A673 (cell line): ENCODE measurements around the gene BARX2. TPM values are rescaled to one million over a fixed set of nuclear protein-coding genes. Genes with fewer than 3 reads are reported as not detected.
A peak's percentile ranks its signal among the peaks of the same experiment; 100 is the strongest.

ENCODE experiments used
- BruUV-seq: library from RNA; stranded (reverse); fragments of 400-500 nt; replicated peaks from 2 replicates; lab custom pipeline; 2021; lab: Mats Ljungman, UMichigan
- CTCF ChIA-PET: fragments of 300-600 bp; sonication (Branson Sonifier 250); formaldehyde crosslinking; loops from one replicate; lab custom pipeline; 2022; ENCODE audit warnings: antibody characterized with exemption; lab: Charles Lee
- POLR2A ChIA-PET: fragments of 300-600 bp; sonication (Branson Sonifier 250); formaldehyde crosslinking; loops from one replicate; lab custom pipeline; 2022; ENCODE audit warnings: antibody characterized with exemption; ENCODE audit not compliant: low non-redundant PET; lab: Charles Lee
- DNase-seq: peaks from one replicate; pipeline ENCODE4 v3.0.0-alpha.2; 2015; ENCODE audit warnings: low spot score
- H3K27ac ChIP-seq: fragments of 200-600 bp; sonication (generic); 2 replicates; pipeline ENCODE4 v1.5.1; 2016; ENCODE audit warnings: mixed run types, low read depth, mild to moderate bottlenecking, mixed read lengths, antibody characterized with exemption, low read length; ENCODE audit not compliant: poor library complexity, severe bottlenecking
- H3K27me3 ChIP-seq: fragments of 200-600 bp; sonication (generic); replicated peaks from 2 replicates; pipeline ENCODE4 v1.6.1; 2017; ENCODE audit warnings: mixed run types, low read depth, mild to moderate bottlenecking, mixed read lengths, antibody characterized with exemption, low read length; ENCODE audit not compliant: insufficient read depth, poor library complexity
- H3K36me3 ChIP-seq: fragments of 200-600 bp; sonication (generic); 2 replicates; pipeline ENCODE4 v1.6.1; 2016; ENCODE audit warnings: mixed run types, mild to moderate bottlenecking, mixed read lengths, antibody characterized with exemption, low read length; ENCODE audit not compliant: insufficient read depth, poor library complexity, severe bottlenecking
- H3K4me1 ChIP-seq: fragments of 200-600 bp; sonication (generic); 2 replicates; pipeline ENCODE4 v1.6.1; 2017; ENCODE audit warnings: mixed run types, mild to moderate bottlenecking, mixed read lengths, antibody characterized with exemption, low read length; ENCODE audit not compliant: insufficient read depth, poor library complexity, severe bottlenecking
- H3K4me3 ChIP-seq: fragments of 200-600 bp; sonication (generic); 2 replicates; pipeline ENCODE4 v1.5.1; 2016; ENCODE audit warnings: low read depth, mixed run types, mild to moderate bottlenecking, mixed read lengths, low read length; ENCODE audit not compliant: poor library complexity, severe bottlenecking
- H3K9me3 ChIP-seq: fragments of 200-600 bp; sonication (generic); 2 replicates; pipeline ENCODE4 v1.6.1; 2016; ENCODE audit warnings: mixed run types, low read depth, mild to moderate bottlenecking, mixed read lengths, antibody characterized with exemption, low read length; ENCODE audit not compliant: poor library complexity, severe bottlenecking
- CTCF ChIP-seq: fragments of 300-800, 200-600 bp; sonication (generic); conservative IDR thresholded peaks from 2 replicates; pipeline ENCODE4 v1.5.1; 2017; ENCODE audit warnings: low read depth, mild to moderate bottlenecking, antibody characterized with exemption, low read length, moderate library complexity, mixed read lengths
- EZH2 ChIP-seq: fragments of 200-600 bp; sonication (generic); IDR thresholded peaks from 2 replicates; pipeline ENCODE4 v1.6.1; 2017; ENCODE audit warnings: borderline replicate concordance, low read depth, mild to moderate bottlenecking, mixed read lengths, antibody characterized with exemption, low read length; ENCODE audit not compliant: poor library complexity, severe bottlenecking
- intact Hi-C: fragments of 100-400 bp; cut with micrococcal nuclease; formaldehyde crosslinking; loops from one replicate; pipeline ENCODE4 v1.10.0; 2022; ENCODE audit not compliant: unreplicated experiment
- total RNA-seq: library from RNA; stranded (reverse); gene quantifications from 2 replicates; pipeline ENCODE4 v1.2.3, GENCODE V29; 2021

The BARX2 gene
- total RNA-seq, 1 experiment from 2014 or later, result 36.4 TPM

GRCh38 chr11:129384415-129384814, 8.8 kb downstream of the BARX2 start:
- Histone ChIP-seq H3K4me1 (peaks cover 84% of the 10 kb centered on the region), H3K4me3 (no peak overlapping the region), H3K36me3 (no peaks in the 10 kb centered on the region), H3K9me3 (no peaks in the 10 kb centered on the region), H3K27ac (no peak overlapping the region), H3K27me3 (no peaks in the 10 kb centered on the region)
- TF ChIP-seq CTCF (no peak), EZH2 (no peak)
- CTCF ChIA-PET, result no interaction called here
- POLR2A ChIA-PET, result no interaction called here
- DNase-seq, result no peak
- intact Hi-C loops, result no loop called here
- no TSS peak for BruUV-seq

GRCh38 chr11:129385801-129386200, 10.2 kb downstream of the BARX2 start:
- Histone ChIP-seq H3K27ac (peak overlapping the region; percentile 12), H3K4me3 (no peak overlapping the region), H3K4me1 (peaks cover 87% of the 10 kb centered on the region), H3K9me3 (no peaks in the 10 kb centered on the region), H3K27me3 (no peaks in the 10 kb centered on the region), H3K36me3 (no peaks in the 10 kb centered on the region)
- CTCF ChIA-PET, result no interaction called here
- TF ChIP-seq CTCF (no peak), EZH2 (no peak)
- DNase-seq, result no peak
- BruUV-seq, result no TSS peak
- intact Hi-C loops, result no loop called here
- POLR2A ChIA-PET, result interaction anchor here (0.6 kb wide), 1 partner anchor 296 kb away, joined by 5 read pairs; no protein-coding TSS in a partner anchor

GRCh38 chr11:129386795-129387397, 11.2 kb downstream of the BARX2 start:
- POLR2A ChIA-PET, result no interaction called here
- Histone ChIP-seq H3K4me3 (peak overlapping the region; percentile 28), H3K36me3 (no peaks in the 10 kb centered on the region), H3K27ac (peak overlapping the region; percentile 75), H3K9me3 (no peaks in the 10 kb centered on the region), H3K27me3 (no peaks in the 10 kb centered on the region), H3K4me1 (peaks cover 87% of the 10 kb centered on the region)
- BruUV-seq, result no TSS peak
- TF ChIP-seq EZH2, result no peak
- intact Hi-C loops, result no loop called here
- CTCF ChIA-PET, result no interaction called here
- DNase-seq, result peak; percentile 95

- Histone ChIP-seq H3K27ac (peak overlapping the region; percentile 75), H3K27me3 (no peaks in the 10 kb centered on the region), H3K36me3 (no peaks in the 10 kb centered on the region), H3K4me1 (peaks cover 91% of the 10 kb centered on the region), H3K9me3 (no peaks in the 10 kb centered on the region), H3K4me3 (peak overlapping the region; percentile 28)
- no peak for DNase-seq
- intact Hi-C loops, result no loop called here
- TF ChIP-seq EZH2 (no peak), CTCF (no peak)
- CTCF ChIA-PET, result no interaction called here
- no TSS peak for BruUV-seq
- POLR2A ChIA-PET, result no interaction called here
These were observed 11.8 kb downstream of the BARX2 start for GRCh38 chr11:129387434-129387833.
